H1 (cell line): ENCODE data around the gene CCDC78.

Experiments
- CEBPB ChIP-seq: IDR thresholded peaks from 2 replicates; pipeline ENCODE4 v1.6.1; 2012; ENCODE audit warnings: low read depth, low read length
- POLR2AphosphoS5 ChIP-seq: IDR thresholded peaks from 2 replicates; pipeline ENCODE4 v1.6.1; 2011; ENCODE audit warnings: low read depth, low read length
- SIN3A ChIP-seq, 2 experiments: IDR thresholded peaks in 1 of 2; conservative IDR thresholded peaks in 1 of 2; 2 replicates each; pipeline ENCODE4 v1.6.1; 2011 to 2012; ENCODE audit warnings: low read length in 2 of 2, improper control_type of control experiment in 1 of 2, low read depth in 1 of 2, mild to moderate bottlenecking in 1 of 2
- TF ChIP-seq, protein P1 (sequence below): IDR thresholded peaks from 2 replicates; pipeline ENCODE4 v1.6.1; 2011; ENCODE audit warnings: low read length, improper control_type of control experiment

DNA sequence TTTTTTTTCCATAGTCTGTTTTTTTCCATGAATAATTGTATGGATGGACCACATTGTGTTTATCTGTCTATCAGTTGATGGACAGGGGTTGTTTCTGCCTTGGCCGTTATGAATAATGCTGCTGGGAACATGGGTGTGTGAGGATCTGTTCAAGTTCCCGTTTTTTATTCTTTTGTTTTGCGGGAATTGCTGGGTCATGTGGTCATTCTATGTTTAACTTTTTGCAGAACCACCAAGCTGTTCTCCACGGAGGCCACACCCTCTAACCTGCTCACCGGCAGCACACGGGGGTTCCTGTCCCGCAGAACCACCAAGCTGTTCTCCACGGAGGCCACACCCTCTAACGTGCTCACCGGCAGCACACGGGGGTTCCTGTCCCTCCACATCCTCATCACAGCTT, 28.4 kb upstream of the CCDC78 start:
- TF ChIP-seq SIN3A (conservative IDR thresholded peaks at IDR 0.05 in 1 of 2, IDR thresholded peaks at IDR 0.05 in 1 of 2; ENCODE audit: low read depth in 1 of 2, low read length in 2 of 2) (no peak), POLR2AphosphoS5 (no peak), CEBPB (no peak)
- TF ChIP-seq, protein P1, sequence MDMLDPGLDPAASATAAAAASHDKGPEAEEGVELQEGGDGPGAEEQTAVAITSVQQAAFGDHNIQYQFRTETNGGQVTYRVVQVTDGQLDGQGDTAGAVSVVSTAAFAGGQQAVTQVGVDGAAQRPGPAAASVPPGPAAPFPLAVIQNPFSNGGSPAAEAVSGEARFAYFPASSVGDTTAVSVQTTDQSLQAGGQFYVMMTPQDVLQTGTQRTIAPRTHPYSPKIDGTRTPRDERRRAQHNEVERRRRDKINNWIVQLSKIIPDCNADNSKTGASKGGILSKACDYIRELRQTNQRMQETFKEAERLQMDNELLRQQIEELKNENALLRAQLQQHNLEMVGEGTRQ, result no peak
